Suprapubic skin (tissue), 4 donors: ENCODE results near the gene PLCB1. TPM values are rescaled to one million over a fixed set of nuclear protein-coding genes. Genes with fewer than 3 reads are reported as not detected.

ENCODE experiments used
- DNase-seq, 2 donors: peaks; one replicate each; pipeline ENCODE4 v3.0.0-alpha.2; 2019; ENCODE audit warnings: low spot score in 2 of 2
- H3K27ac ChIP-seq: fragments of 200-600 bp; sonication (generic); one replicate; pipeline ENCODE4 v1.5.1; 2019
- H3K27me3 ChIP-seq: fragments of 200-600 bp; sonication (generic); one replicate; pipeline ENCODE4 v1.5.1; 2019
- H3K36me3 ChIP-seq: fragments of 200-600 bp; sonication (generic); one replicate; pipeline ENCODE4 v1.5.1; 2019
- H3K4me1 ChIP-seq: fragments of 200-600 bp; sonication (generic); one replicate; pipeline ENCODE4 v1.5.1; 2019
- H3K4me3 ChIP-seq: fragments of 200-600 bp; sonication (generic); one replicate; pipeline ENCODE4 v1.5.1; 2019; ENCODE audit warnings: mild to moderate bottlenecking
- H3K9me3 ChIP-seq: fragments of 200-600 bp; sonication (generic); one replicate; pipeline ENCODE4 v1.5.1; 2019
- CTCF ChIP-seq, 2 donors: fragments of 200-600 bp in 1 of 2; fragments of 450-650 bp in 1 of 2; sonication (generic) in 1 of 2; IDR thresholded peaks; one replicate each; pipeline ENCODE4 v1.5.1; 2016 to 2019; ENCODE audit warnings: antibody characterized with exemption in 2 of 2, mild to moderate bottlenecking in 1 of 2, moderate library complexity in 1 of 2
- EP300 ChIP-seq: sonication (generic); formaldehyde crosslinking; IDR thresholded peaks from one replicate; pipeline ENCODE4 v1.6.1; 2017; ENCODE audit warnings: antibody characterized with exemption
- POLR2A ChIP-seq, 2 donors: fragments of 450-650 bp; IDR thresholded peaks; one replicate each; pipeline ENCODE4 v1.6.1; 2017; ENCODE audit warnings: antibody characterized with exemption in 2 of 2, mild to moderate bottlenecking in 2 of 2, moderate library complexity in 2 of 2
- POLR2AphosphoS5 ChIP-seq, 3 donors: sonication (generic); formaldehyde crosslinking; IDR thresholded peaks; one replicate each; pipeline ENCODE4 v1.6.1; 2017; ENCODE audit warnings: antibody characterized with exemption in 3 of 3
- WGBS: methylation state at CpG from one replicate; pipeline ENCODE4 v1.1.5; 2018; 5-methylcytosine and 5-hydroxymethylcytosine counted together
- total RNA-seq, 4 donors: library from RNA; depleted of rRNA; stranded (reverse); fragments of >200 nt; gene quantifications; one replicate each; pipeline ENCODE4 v1.1.0, GENCODE V29; 2016

The PLCB1 gene
- total RNA-seq, 4 donors from 2014 or later = 3.9 to 15.6 (median 6.7) TPM

GRCh38 chr20:8221887-8222419 is 89.9 kb downstream of the PLCB1 start:
- H3K9me3 ChIP-seq = no peaks in the 10 kb centered on the region
- 88% methylated on average over 3 of the region's 3 CpGs for WGBS
- no peak overlapping the region for H3K27ac ChIP-seq
- no peaks in the 10 kb centered on the region for H3K27me3 ChIP-seq
- H3K4me1 ChIP-seq = no peaks in the 10 kb centered on the region
- no peaks in the 10 kb centered on the region for H3K36me3 ChIP-seq
- no peak overlapping the region for H3K4me3 ChIP-seq
- no peak for DNase-seq
- TF ChIP-seq POLR2A (IDR thresholded peaks at IDR 0.05) (no peak), EP300 (no peak), POLR2AphosphoS5 (IDR thresholded peaks at IDR 0.05) (no peak), CTCF (IDR thresholded peaks at IDR 0.05) (no peak)

GRCh38 chr20:8223091-8223870 is 91.2 kb downstream of the PLCB1 start:
- Histone ChIP-seq H3K27ac (no peak overlapping the region), H3K9me3 (no peaks in the 10 kb centered on the region), H3K36me3 (no peaks in the 10 kb centered on the region), H3K4me3 (no peak overlapping the region), H3K4me1 (no peaks in the 10 kb centered on the region), H3K27me3 (no peaks in the 10 kb centered on the region)
- WGBS = 51% methylated on average over 2 of the region's 2 CpGs
- no peak for DNase-seq
- TF ChIP-seq POLR2A (IDR thresholded peaks at IDR 0.05) = no peak
- no peak for TF ChIP-seq POLR2AphosphoS5 (IDR thresholded peaks at IDR 0.05)
- no peak for TF ChIP-seq CTCF (IDR thresholded peaks at IDR 0.05)
- TF ChIP-seq EP300 = no peak

GRCh38 chr20:8225658-8226057 is 93.6 kb downstream of the PLCB1 start:
- H3K4me3 ChIP-seq = no peak overlapping the region
- no peaks in the 10 kb centered on the region for H3K27me3 ChIP-seq
- no peaks in the 10 kb centered on the region for H3K9me3 ChIP-seq
- WGBS = 89% methylated on average over 3 of the region's 3 CpGs
- H3K36me3 ChIP-seq = no peaks in the 10 kb centered on the region
- no peak for DNase-seq
- TF ChIP-seq EP300 (no peak), POLR2A (IDR thresholded peaks at IDR 0.05) (no peak), CTCF (IDR thresholded peaks at IDR 0.05) (no peak), POLR2AphosphoS5 (IDR thresholded peaks at IDR 0.05) (no peak)
- H3K27ac ChIP-seq = no peak overlapping the region
- no peaks in the 10 kb centered on the region for H3K4me1 ChIP-seq

- DNase-seq = no peak
- Histone ChIP-seq H3K27me3 (no peaks in the 10 kb centered on the region), H3K9me3 (no peaks in the 10 kb centered on the region), H3K4me1 (no peaks in the 10 kb centered on the region), H3K27ac (no peak overlapping the region), H3K36me3 (no peaks in the 10 kb centered on the region), H3K4me3 (no peak overlapping the region)
- TF ChIP-seq POLR2A (IDR thresholded peaks at IDR 0.05) (no peak), EP300 (no peak)
- 92% methylated on average over 2 of the region's 2 CpGs for WGBS
Observed at GRCh38 chr20:8226106-8226505, 94.0 kb downstream of the PLCB1 start.

- Histone ChIP-seq H3K36me3 (no peaks in the 10 kb centered on the region), H3K27me3 (no peaks in the 10 kb centered on the region), H3K4me1 (no peaks in the 10 kb centered on the region), H3K4me3 (no peak overlapping the region), H3K27ac (no peak overlapping the region), H3K9me3 (no peaks in the 10 kb centered on the region)
- TF ChIP-seq EP300 (no peak), CTCF (IDR thresholded peaks at IDR 0.05) (no peak), POLR2A (IDR thresholded peaks at IDR 0.05) (no peak), POLR2AphosphoS5 (IDR thresholded peaks at IDR 0.05) (no peak)
- 76% methylated on average over 3 of the region's 3 CpGs for WGBS
- no peak for DNase-seq
Observed at GRCh38 chr20:8227293-8227692, 95.2 kb downstream of the PLCB1 start.
